Brain microvascular endothelial cell (primary cell): ENCODE measurements around the gene MFAP3L.

Source experiments
- DNase-seq: peaks from one replicate; pipeline ENCODE4 v3.0.0-alpha.2; 2020
- H3K27ac ChIP-seq: fragments of 250-450 bp; sonication (Bioruptor Pico); 2 replicates; pipeline ENCODE4 v1.5.1; 2020; ENCODE audit warnings: mild to moderate bottlenecking, moderate library complexity
- H3K27me3 ChIP-seq: fragments of 250-450 bp; sonication (Bioruptor Pico); replicated peaks from 2 replicates; pipeline ENCODE4 v1.5.1; 2020; ENCODE audit warnings: mild to moderate bottlenecking
- H3K36me3 ChIP-seq: fragments of 250-450 bp; sonication (Bioruptor Pico); replicated peaks from 2 replicates; pipeline ENCODE4 v1.5.1; 2020; ENCODE audit warnings: mild to moderate bottlenecking
- H3K4me3 ChIP-seq: 2 replicates; pipeline ENCODE4 v1.5.1; 2011; ENCODE audit warnings: low read depth, mild to moderate bottlenecking, control low read depth, low read length, moderate library complexity
- in situ Hi-C: cut with HindIII; loops from 2 replicates; pipeline ENCODE4 v1.10.0; 2017; ENCODE audit warnings: low sequenced_read_pairs, low pct_ligation_motif_present
- TF ChIP-seq, protein P1 (sequence below): IDR thresholded peaks from 2 replicates; pipeline ENCODE4 v1.5.1; 2011; ENCODE audit warnings: low read depth, mild to moderate bottlenecking, moderate library complexity, low read length, control low read depth, inconsistent platforms; ENCODE audit errors: missing control alignments

The MFAP3L gene

DNA sequence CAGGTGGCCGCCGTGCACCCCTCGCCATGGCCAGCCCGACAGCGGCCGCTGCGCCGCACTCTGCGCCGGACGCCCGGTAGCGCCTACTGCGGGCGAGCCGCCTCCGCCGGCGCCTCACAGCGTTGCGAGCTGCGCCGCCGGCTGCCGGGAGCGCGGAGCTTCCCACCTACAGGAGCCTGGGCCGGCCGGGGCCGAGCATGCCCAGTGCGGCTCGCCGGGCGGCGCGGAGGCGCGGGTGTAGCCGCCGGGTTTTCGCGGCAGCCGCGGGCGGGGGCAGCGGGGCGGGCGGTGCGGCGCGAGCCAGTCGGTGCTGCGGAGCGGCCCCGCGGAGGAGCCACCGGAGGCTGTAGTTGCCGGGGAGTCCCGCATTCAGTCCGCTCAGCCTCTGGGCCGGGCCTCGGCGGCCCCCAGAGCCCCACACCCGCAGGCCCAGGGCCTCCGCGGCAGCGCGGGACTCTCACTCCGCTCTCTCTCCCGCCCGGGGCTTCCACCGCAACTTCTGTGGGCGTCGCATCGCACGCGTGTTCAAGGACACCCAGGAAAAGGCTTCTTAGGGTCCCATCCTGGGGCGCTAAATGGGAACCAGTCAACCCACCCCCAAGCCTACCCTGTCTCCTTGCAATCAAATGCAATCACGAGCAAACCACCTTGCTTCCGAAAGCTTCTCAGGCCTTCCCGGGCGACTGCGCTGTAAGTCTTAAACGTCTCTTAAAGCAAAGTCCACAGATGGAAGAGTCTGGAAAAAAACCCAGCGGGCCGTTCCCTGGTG lies at the start of gene MFAP3L:
TSS of gene MFAP3L (minus strand) at position 143 of the 769 bp plus-strand sequence. CDS start 20,518 bp downstream, outside the sequence.
- TF ChIP-seq, protein P1, sequence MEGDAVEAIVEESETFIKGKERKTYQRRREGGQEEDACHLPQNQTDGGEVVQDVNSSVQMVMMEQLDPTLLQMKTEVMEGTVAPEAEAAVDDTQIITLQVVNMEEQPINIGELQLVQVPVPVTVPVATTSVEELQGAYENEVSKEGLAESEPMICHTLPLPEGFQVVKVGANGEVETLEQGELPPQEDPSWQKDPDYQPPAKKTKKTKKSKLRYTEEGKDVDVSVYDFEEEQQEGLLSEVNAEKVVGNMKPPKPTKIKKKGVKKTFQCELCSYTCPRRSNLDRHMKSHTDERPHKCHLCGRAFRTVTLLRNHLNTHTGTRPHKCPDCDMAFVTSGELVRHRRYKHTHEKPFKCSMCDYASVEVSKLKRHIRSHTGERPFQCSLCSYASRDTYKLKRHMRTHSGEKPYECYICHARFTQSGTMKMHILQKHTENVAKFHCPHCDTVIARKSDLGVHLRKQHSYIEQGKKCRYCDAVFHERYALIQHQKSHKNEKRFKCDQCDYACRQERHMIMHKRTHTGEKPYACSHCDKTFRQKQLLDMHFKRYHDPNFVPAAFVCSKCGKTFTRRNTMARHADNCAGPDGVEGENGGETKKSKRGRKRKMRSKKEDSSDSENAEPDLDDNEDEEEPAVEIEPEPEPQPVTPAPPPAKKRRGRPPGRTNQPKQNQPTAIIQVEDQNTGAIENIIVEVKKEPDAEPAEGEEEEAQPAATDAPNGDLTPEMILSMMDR = no peak
- Histone ChIP-seq H3K36me3 (no peaks in the 10 kb centered on the region), H3K27me3 (no peaks in the 10 kb centered on the region), H3K27ac (peak within 1 kb of the TSS; percentile 44), H3K4me3 (peak within 1 kb of the TSS; percentile 84)
- peak; percentile 81 for DNase-seq
- in situ Hi-C loops = loop anchor here (25.0 kb wide), 1 partner anchor 214 kb away; no protein-coding TSS in a partner anchor

DNA sequence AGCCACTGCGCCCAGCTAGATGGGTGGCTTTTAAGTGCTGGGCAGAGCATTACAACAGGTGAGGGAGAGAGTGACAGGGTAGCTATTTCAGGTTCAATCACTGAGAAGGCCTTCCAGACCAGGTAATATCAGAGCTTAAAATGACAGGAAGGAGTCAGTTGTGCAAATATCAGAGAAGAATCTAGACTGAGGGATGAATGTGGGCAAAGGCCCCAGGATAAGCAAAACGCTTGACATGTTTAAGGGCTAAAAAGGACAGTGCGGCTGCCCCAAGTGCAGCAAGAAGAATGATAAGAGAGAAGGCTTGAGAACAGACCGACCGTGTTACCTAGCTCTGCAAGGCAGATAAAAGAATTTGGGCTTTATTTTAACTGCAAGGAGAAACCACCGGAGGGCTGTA lies 45.0 kb upstream of the MFAP3L start:
- no peak overlapping the region for H3K27ac ChIP-seq
- in situ Hi-C loops = no loop called here
- TF ChIP-seq, protein P1 = no peak
- peaks cover 4% of the 10 kb centered on the region for H3K36me3 ChIP-seq
- no peak overlapping the region for H3K4me3 ChIP-seq
- no peaks in the 10 kb centered on the region for H3K27me3 ChIP-seq
- DNase-seq = no peak

DNA sequence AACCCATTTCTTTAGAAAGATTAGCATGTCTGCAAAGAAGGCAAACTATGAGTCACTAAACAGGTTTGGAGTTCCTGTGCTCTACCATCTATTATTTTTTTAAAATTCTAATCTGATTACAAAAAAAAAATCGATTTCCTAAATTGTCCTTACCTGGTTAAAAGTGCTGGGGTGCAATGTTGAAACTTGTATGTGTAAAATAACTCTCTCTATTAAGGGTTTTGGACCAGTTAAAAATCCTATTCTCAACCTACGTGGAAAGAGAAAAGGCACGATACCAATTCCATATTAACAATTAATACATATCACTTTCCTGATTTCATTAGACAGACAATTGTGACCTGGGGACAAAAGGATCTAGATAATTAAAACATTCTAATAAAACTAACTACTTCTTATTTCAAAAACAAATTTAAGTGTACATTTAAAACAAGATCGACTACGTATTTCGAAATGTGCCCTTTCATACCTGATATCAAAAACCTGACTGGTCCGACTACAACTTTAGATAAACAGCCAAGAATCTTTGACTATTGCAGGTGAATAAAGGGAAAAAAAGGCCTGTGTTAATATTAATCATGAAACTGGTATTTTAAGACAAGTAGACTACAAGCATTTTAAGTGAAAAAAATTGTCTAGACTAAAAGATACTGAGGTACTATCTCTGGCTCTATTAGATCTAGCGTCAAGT lies 42.4 kb upstream of the MFAP3L start:
- Histone ChIP-seq H3K36me3 (peaks cover 5% of the 10 kb centered on the region), H3K27me3 (no peaks in the 10 kb centered on the region), H3K4me3 (no peak overlapping the region), H3K27ac (no peak overlapping the region)
- TF ChIP-seq, protein P1 = no peak
- in situ Hi-C loops = no loop called here
- no peak for DNase-seq

DNA sequence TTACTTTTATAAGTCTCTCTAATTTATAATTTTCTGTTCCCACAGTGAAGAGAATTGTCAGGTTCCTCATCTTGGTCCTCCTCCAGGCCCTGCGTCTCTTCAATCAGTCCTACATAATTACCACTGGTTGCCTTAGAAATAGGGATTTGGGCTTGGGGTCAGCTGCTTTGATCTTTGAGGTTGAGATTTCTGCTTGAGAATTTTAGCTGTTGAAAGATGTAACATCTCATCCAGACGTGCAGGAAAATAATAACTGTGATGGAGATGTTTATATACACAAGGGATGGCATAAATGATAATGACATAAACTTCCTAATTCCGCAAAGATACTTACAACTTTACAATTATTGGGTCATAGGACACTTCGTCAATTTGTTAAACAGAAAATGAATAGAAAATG lies 33.2 kb upstream of the MFAP3L start:
- H3K27ac ChIP-seq = no peak overlapping the region
- H3K36me3 ChIP-seq = no peaks in the 10 kb centered on the region
- DNase-seq = no peak
- no peak overlapping the region for H3K4me3 ChIP-seq
- no peaks in the 10 kb centered on the region for H3K27me3 ChIP-seq
- in situ Hi-C loops = no loop called here
- TF ChIP-seq, protein P1 = no peak

DNA sequence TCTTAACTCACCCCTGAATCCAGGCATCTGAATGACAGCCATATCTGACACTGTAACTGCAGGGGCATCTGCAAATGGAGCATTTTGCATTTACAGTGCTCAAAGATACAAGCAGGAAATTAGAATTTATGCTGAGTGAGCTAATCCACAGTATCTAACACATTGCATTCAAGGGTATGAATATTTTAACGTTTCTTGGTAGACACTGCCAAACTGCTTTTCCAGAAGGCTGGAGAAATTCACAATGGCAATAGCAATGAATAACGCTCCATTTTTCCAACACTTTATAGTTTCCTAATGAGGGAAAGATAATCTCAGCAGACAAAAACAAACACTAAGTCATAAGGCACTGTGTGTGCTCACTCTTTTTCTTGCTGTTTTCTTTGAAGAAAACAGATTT lies 32.6 kb upstream of the MFAP3L start:
- H3K27ac ChIP-seq = no peak overlapping the region
- H3K36me3 ChIP-seq = no peaks in the 10 kb centered on the region
- no peaks in the 10 kb centered on the region for H3K27me3 ChIP-seq
- in situ Hi-C loops = no loop called here
- TF ChIP-seq, protein P1 = no peak
- no peak overlapping the region for H3K4me3 ChIP-seq
- no peak for DNase-seq
